Measurements from ENCODE around the gene CBR4. TPM values are rescaled to one million over a fixed set of nuclear protein-coding genes. Genes with fewer than 3 reads are reported as not detected.
"Not testable (repeated sequence)": the region's sequence is repeated elsewhere in the genome, so short reads cannot be mapped to it uniquely, and the experiment has no call there.

CBR4 gene
- total RNA-seq, 1 donor from 2014 or later: 12.5 TPM

- intact Hi-C loops (cut with micrococcal nuclease): loop anchor here (1.0 kb wide), 1 partner anchor 571 kb away; no protein-coding TSS in a partner anchor
Observed at GRCh38 chr4:168994958-168995357, 15.1 kb downstream of the CBR4 start.

- intact Hi-C loops (cut with micrococcal nuclease): no loop called here
Observed at GRCh38 chr4:168993714-168994510, 16.1 kb downstream of the CBR4 start.

GRCh38 chr4:168992952-168993482 lies 17.0 kb downstream of the CBR4 start:
- intact Hi-C loops (cut with micrococcal nuclease): not testable (repeated sequence)

- intact Hi-C loops (cut with micrococcal nuclease): no loop called here
Observed at GRCh38 chr4:168981942-168982341, 28.1 kb downstream of the CBR4 start.

GRCh38 chr4:168981460-168981859 lies 28.6 kb downstream of the CBR4 start:
- intact Hi-C loops (cut with micrococcal nuclease): no loop called here

GRCh38 chr4:168979338-168979737 lies 30.7 kb downstream of the CBR4 start:
- intact Hi-C loops (cut with micrococcal nuclease): no loop called here

- intact Hi-C loops (cut with micrococcal nuclease): no loop called here
Observed at GRCh38 chr4:168978001-168978700, 31.9 kb downstream of the CBR4 start.

- intact Hi-C loops (cut with micrococcal nuclease): no loop called here
Observed at GRCh38 chr4:168972596-168972995, 37.5 kb downstream of the CBR4 start.

GRCh38 chr4:168960716-168961115 lies 49.3 kb downstream of the CBR4 start:
- intact Hi-C loops (cut with micrococcal nuclease): no loop called here

- intact Hi-C loops (cut with micrococcal nuclease): no loop called here
Observed at GRCh38 chr4:168955674-168956073, 54.4 kb downstream of the CBR4 start.

- intact Hi-C loops (cut with micrococcal nuclease): not testable (repeated sequence)
Observed at GRCh38 chr4:168952821-168953246, 57.2 kb downstream of the CBR4 start.

GRCh38 chr4:168945291-168945690 lies 64.8 kb downstream of the CBR4 start:
- intact Hi-C loops (cut with micrococcal nuclease): no loop called here

- intact Hi-C loops (cut with micrococcal nuclease): no loop called here
Observed at GRCh38 chr4:168942985-168943384, 67.1 kb downstream of the CBR4 start.

All from T-helper 1 cell treated with Interleukin-12 subunit alpha and Interleukin-12 subunit beta and Interleukin-4 antibody, amounts not matched to agents 30 ng/mL and 1 ng/mL, for 36 hours (primary cell).